ENCODE data around the gene GRIP1. TPM values are rescaled to one million over a fixed set of nuclear protein-coding genes. Genes with fewer than 3 reads are reported as not detected.

Gene GRIP1
- total RNA-seq, 2 experiments from 2014 or later: 0.53 to 0.95 TPM

DNA sequence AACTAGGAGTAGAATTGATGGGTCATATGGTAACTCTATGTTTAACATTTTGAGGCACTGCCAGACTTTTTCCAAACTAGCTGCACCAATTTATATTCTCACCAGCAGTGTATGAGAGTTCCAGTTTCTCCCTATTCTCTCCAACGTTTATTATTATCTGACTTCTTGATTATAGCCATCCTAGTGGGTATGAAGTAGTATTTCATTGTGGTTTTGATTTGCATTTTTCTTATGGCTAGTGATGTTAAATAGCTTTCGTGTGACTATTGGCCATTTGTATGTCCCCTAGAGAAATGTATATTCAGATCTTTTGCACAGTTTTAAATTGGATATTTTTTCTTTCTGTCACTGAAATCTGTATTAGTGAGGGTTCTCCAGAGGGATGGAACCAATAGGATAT lies 338.7 kb downstream of the GRIP1 start:
- ChIA-PET POLR2A (no interaction called here), CTCF (no interaction called here)
- Mint-ChIP-seq H3K9me3 (peaks cover 25% of the 10 kb centered on the region), H3K36me3 (peaks cover 53% of the 10 kb centered on the region), H3K27me3 (no peaks in the 10 kb centered on the region), H3K4me3 (no peak overlapping the region), H3K4me1 (ENCODE audit: low read depth) (peaks cover 17% of the 10 kb centered on the region), H3K27ac (no peak overlapping the region)
- intact Hi-C loops (cut with micrococcal nuclease): loop anchor here (10.0 kb wide), 1 partner anchor 55 kb away; no protein-coding TSS in a partner anchor
- no peak for DNase-seq

DNA sequence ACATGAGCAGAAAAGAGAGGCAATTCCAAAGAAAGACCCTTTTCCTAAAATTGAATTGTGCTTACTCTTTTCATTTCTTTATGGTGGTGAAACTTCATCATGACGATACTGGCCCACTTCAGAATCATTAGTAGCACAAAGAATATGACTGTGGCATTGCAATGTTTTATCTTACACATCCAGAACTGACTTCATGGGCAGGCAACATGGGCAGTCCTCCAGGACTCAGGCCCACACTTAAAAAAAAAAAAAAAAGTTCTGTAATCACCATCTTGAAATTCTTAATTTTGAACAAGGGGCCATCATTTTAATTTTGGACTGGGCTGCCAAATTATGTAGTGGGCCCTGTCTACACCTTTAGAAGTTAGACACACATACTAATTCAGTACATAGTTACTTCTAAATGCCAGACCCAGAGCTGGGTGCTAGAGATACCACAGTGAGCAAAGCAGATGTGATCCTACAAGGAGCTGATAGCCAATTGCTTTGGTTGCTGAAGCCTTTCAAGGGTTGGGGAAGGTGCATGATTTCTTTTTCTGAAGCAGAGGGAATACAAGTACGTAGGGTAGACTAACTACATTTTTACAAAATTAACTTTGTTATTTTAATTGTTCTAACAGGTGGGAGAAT lies 341.4 kb downstream of the GRIP1 start:
- Mint-ChIP-seq H3K36me3 (peaks cover 41% of the 10 kb centered on the region), H3K9me3 (peaks cover 25% of the 10 kb centered on the region), H3K4me1 (ENCODE audit: low read depth) (peaks cover 4% of the 10 kb centered on the region), H3K27me3 (no peaks in the 10 kb centered on the region), H3K4me3 (no peak overlapping the region), H3K27ac (no peak overlapping the region)
- no peak for DNase-seq
- ChIA-PET POLR2A (no interaction called here), CTCF (no interaction called here)
- intact Hi-C loops (cut with micrococcal nuclease): no loop called here

DNA sequence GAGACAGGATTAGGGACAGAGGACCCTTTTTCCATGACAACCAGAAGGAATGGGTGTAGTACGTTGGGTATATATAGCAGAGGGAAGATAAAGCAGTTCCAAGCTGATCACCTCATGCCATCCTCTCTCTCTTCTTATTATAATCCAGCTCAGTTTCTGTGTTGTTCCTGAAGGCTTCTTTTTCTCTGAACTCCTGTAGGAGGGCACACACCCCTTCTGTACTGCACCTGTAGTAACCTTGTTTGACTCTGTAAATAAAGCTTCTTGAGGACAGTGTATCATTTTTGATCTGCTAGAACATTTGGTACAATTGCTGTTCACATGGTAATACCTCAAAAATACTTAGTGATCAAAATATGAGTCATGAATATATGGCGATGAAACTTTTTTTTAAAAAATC lies 343.1 kb downstream of the GRIP1 start:
- ChIA-PET POLR2A (no interaction called here), CTCF (no interaction called here)
- no peaks in the 10 kb centered on the region for H3K27me3 Mint-ChIP-seq
- no peak overlapping the region for H3K27ac Mint-ChIP-seq
- peaks cover 42% of the 10 kb centered on the region for H3K36me3 Mint-ChIP-seq
- H3K9me3 Mint-ChIP-seq: peaks cover 12% of the 10 kb centered on the region
- no peak overlapping the region for H3K4me3 Mint-ChIP-seq
- intact Hi-C loops (cut with micrococcal nuclease): no loop called here
- no peak for DNase-seq
- peaks cover 20% of the 10 kb centered on the region for H3K4me1 Mint-ChIP-seq (ENCODE audit: low read depth)

DNA sequence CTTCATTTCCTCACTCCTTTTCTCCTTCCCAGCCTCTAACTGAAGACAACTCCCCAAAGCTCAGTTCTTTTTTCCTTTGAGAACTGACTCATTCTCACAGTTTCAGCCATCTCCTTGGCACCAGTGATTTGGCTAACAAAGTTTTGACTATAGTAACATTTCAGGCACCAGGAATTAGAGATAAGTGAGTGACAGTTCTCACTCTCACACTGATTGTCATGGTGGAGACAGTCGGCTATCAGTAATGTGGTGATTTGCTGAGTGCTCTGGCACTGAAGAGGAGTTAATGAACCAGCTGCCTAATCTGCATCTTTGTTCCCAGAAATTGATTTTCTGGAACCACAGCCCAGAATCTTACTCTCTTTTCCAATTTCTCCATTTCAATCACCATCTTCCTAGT lies 347.1 kb downstream of the GRIP1 start:
- Mint-ChIP-seq H3K27me3 (no peaks in the 10 kb centered on the region), H3K27ac (peak overlapping the region; percentile 3), H3K36me3 (peaks cover 39% of the 10 kb centered on the region), H3K4me3 (no peak overlapping the region), H3K4me1 (ENCODE audit: low read depth) (peaks cover 27% of the 10 kb centered on the region), H3K9me3 (no peaks in the 10 kb centered on the region)
- ChIA-PET CTCF (no interaction called here), POLR2A (interaction anchor here (1.1 kb wide), 1 partner anchor 27 kb away, joined by 3 read pairs; no protein-coding TSS in a partner anchor)
- intact Hi-C loops (cut with micrococcal nuclease): no loop called here
- no peak for DNase-seq

DNA sequence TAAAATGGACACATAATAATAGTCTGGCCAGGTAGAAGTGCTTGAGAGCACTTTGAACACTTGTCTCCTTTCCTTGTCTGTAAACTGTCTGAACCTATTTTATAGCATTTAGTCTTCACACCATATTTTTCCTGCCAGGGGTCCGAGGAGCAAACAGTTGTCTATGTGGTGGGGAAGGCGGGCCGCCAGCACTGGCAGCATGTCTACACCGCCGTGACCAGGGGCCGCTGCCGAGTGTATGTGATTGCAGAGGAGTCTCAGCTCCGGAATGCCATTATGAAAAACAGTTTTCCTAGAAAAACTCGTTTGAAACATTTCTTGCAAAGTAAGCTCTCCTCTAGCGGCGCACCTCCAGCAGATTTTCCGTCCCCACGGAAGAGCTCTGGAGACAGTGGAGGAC lies 347.9 kb downstream of the GRIP1 start:
- Mint-ChIP-seq H3K36me3 (peaks cover 42% of the 10 kb centered on the region), H3K4me3 (no peak overlapping the region), H3K27ac (no peak overlapping the region), H3K9me3 (no peaks in the 10 kb centered on the region), H3K27me3 (no peaks in the 10 kb centered on the region), H3K4me1 (ENCODE audit: low read depth) (peaks cover 27% of the 10 kb centered on the region)
- ChIA-PET POLR2A (interaction anchor here (1.1 kb wide), 1 partner anchor 26 kb away, joined by 3 read pairs; no protein-coding TSS in a partner anchor), CTCF (interaction anchor here (0.5 kb wide), 1 partner anchor 235 kb away, joined by 3 read pairs; no protein-coding TSS in a partner anchor)
- no peak for DNase-seq
- intact Hi-C loops (cut with micrococcal nuclease): no loop called here

DNA sequence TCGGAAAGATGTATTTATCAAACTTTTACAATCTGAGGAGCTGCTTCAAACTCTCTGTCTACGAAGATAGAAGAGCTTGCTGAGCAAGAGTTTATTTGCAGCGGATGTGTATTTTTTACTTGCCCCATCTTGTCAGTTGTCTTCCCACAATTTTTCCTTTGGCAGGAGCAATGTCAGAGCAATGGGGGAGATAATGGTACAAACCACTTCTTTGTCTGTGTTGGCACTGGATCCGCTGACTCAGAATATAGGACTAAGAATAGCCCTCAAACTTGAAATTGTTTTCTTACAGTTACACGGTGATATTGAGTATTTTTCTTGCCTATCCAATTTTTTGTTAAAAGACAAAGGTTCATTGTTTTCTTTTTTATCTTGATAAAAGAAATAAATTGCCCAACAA lies 348.9 kb downstream of the GRIP1 start:
- Mint-ChIP-seq H3K9me3 (no peaks in the 10 kb centered on the region), H3K27me3 (no peaks in the 10 kb centered on the region), H3K4me3 (no peak overlapping the region), H3K27ac (no peak overlapping the region), H3K36me3 (peaks cover 51% of the 10 kb centered on the region), H3K4me1 (ENCODE audit: low read depth) (peaks cover 27% of the 10 kb centered on the region)
- DNase-seq: no peak
- intact Hi-C loops (cut with micrococcal nuclease): no loop called here
- ChIA-PET CTCF (no interaction called here), POLR2A (no interaction called here)

DNA sequence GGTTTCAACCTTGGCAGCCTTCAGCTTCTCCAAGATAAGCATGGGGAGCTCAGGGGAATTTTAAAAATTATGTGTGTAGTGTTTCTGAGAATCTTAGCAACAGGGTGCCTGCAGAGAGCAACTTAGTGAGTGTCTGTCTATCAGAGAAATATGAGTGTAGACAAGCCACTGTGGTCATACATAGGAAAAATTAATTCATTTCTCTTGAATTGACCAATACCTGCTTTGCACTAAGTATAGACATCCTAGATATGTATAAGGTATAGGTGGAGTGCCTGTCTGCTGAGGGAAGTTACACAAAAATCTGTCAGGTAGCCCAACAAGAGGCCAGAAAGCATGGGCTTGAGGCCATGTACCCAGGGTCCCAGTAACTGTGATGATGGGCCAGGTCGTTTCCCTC lies 355.9 kb downstream of the GRIP1 start:
- ChIA-PET CTCF (no interaction called here), POLR2A (no interaction called here)
- no peak overlapping the region for H3K27ac Mint-ChIP-seq
- peaks cover 45% of the 10 kb centered on the region for H3K36me3 Mint-ChIP-seq
- H3K27me3 Mint-ChIP-seq: no peaks in the 10 kb centered on the region
- no peak for DNase-seq
- H3K4me3 Mint-ChIP-seq: no peak overlapping the region
- H3K4me1 Mint-ChIP-seq (ENCODE audit: low read depth): peaks cover 30% of the 10 kb centered on the region
- no peaks in the 10 kb centered on the region for H3K9me3 Mint-ChIP-seq
- intact Hi-C loops (cut with micrococcal nuclease): loop anchor here (2.0 kb wide), 1 partner anchor 18 kb away; no protein-coding TSS in a partner anchor

DNA sequence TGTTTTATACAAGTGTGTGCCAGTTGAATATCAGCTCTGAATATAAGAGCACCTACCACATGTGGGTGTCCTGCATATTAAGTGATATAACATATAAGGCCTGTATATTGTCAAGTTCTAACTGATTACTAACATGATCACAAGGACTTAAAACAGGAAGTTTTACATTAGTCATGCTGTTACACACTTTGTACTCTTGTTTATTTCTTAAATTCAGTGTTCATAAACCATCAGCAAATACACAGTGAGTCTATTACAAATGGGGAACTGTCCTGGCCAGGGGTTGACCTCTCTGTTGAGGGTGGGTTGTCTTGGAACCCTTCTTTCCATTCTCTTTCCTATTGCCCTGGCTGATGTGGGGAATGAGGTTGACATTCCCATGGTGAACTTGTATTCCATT lies 357.4 kb downstream of the GRIP1 start:
- no peaks in the 10 kb centered on the region for H3K27me3 Mint-ChIP-seq
- no peaks in the 10 kb centered on the region for H3K9me3 Mint-ChIP-seq
- peaks cover 41% of the 10 kb centered on the region for H3K36me3 Mint-ChIP-seq
- H3K4me3 Mint-ChIP-seq: no peak overlapping the region
- H3K4me1 Mint-ChIP-seq (ENCODE audit: low read depth): peaks cover 33% of the 10 kb centered on the region
- CTCF ChIA-PET: interaction anchor here (2.0 kb wide), 1 partner anchor 52 kb away, joined by 6 read pairs; no protein-coding TSS in a partner anchor
- DNase-seq: no peak
- no peak overlapping the region for H3K27ac Mint-ChIP-seq
- POLR2A ChIA-PET: no interaction called here
- intact Hi-C loops (cut with micrococcal nuclease): no loop called here

DNA sequence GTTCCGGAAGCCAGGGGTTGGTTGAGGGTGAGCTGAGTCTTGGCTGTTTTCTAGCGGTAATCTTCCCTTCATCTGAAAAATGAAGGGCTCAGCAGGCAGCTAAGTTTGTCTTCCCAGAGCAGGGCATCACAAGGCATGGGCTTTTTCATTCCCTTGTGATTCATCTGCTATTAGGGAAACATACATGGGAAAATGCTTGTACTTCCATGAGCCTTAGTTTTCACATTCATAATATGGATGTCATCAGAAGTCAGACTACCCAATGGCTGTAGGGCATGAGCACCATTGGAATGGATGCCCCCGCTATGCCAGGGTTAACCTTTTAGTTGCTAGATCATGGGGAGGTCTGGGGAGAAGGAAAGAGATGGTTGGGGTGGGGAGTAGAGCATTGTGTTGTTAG lies 357.9 kb downstream of the GRIP1 start:
- H3K4me1 Mint-ChIP-seq (ENCODE audit: low read depth): peaks cover 35% of the 10 kb centered on the region
- no peak overlapping the region for H3K4me3 Mint-ChIP-seq
- peaks cover 41% of the 10 kb centered on the region for H3K36me3 Mint-ChIP-seq
- H3K27ac Mint-ChIP-seq: no peak overlapping the region
- intact Hi-C loops (cut with micrococcal nuclease): no loop called here
- ChIA-PET POLR2A (no interaction called here), CTCF (interaction anchor here (0.7 to 2.0 kb wide), 2 partner anchors 42 to 51 kb away, joined by 3 to 6 read pairs; no protein-coding TSS in a partner anchor)
- H3K27me3 Mint-ChIP-seq: no peaks in the 10 kb centered on the region
- no peaks in the 10 kb centered on the region for H3K9me3 Mint-ChIP-seq
- no peak for DNase-seq

DNA sequence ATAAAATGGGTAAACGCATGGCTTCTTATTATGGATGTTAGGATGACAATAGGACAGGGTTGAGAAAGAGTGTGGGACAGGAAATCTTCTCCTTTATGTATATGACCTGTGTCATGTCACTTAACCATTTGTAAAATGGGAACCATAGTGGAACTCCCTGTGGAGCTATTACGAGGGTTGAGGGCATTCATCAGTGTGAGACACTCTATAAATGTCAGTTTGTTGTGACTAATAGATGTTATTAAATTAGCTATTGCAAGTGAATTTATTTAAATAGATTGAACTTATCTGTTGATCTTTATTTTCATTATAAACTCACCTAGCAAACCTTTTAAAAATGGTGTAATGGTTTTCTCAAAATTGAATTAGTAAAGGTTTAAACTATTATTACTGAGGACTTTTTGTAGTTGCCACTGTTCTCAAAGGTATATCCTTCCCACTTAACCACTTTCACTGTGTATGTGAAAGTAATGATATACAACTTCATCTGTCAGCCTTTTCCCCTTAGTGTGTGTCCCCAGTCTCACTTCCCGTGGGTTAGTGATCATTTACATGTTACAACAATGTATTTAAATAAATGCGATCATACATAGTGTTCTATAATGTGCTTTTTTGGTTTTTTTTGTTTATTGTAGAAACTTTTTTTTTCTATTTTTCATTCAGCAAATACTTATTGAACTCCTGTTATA lies 359.5 kb downstream of the GRIP1 start:
- no peaks in the 10 kb centered on the region for H3K27me3 Mint-ChIP-seq
- H3K9me3 Mint-ChIP-seq: no peaks in the 10 kb centered on the region
- no peak overlapping the region for H3K27ac Mint-ChIP-seq
- CTCF ChIA-PET: no interaction called here
- POLR2A ChIA-PET: no interaction called here
- peaks cover 30% of the 10 kb centered on the region for H3K36me3 Mint-ChIP-seq
- intact Hi-C loops (cut with micrococcal nuclease): no loop called here
- peaks cover 43% of the 10 kb centered on the region for H3K4me1 Mint-ChIP-seq (ENCODE audit: low read depth)
- DNase-seq: no peak
- no peak overlapping the region for H3K4me3 Mint-ChIP-seq

DNA sequence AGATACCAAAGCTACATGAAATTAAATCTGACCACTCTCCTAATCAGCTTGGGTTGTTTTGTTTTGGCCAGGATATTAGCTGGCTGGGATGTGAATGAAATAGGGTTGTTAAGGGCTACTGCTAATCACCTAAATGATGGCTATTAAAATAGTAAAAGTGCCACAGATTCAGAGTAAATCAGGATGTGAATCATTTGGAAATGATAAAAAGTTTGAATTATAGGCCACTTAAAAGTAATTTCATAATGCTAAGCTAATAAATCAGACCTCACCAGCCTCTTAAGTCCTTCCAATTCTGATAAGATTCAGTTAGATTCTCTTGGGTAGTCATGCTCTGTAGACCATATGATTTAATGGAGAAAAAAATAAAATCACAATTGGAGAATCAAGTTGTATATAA lies 364.6 kb downstream of the GRIP1 start:
- H3K27me3 Mint-ChIP-seq: no peaks in the 10 kb centered on the region
- H3K4me1 Mint-ChIP-seq (ENCODE audit: low read depth): peaks cover 70% of the 10 kb centered on the region
- intact Hi-C loops (cut with micrococcal nuclease): no loop called here
- peak overlapping the region; percentile 4 for H3K27ac Mint-ChIP-seq
- H3K36me3 Mint-ChIP-seq: peaks cover 39% of the 10 kb centered on the region
- no peaks in the 10 kb centered on the region for H3K9me3 Mint-ChIP-seq
- POLR2A ChIA-PET: interaction anchor here (0.8 kb wide), 1 partner anchor 12 kb away, joined by 3 read pairs; the partner anchor contains the start of gene HELB
- CTCF ChIA-PET: interaction anchor here (0.6 to 1.4 kb wide), 2 partner anchors 36 to 45 kb away, joined by 3 to 4 read pairs; no protein-coding TSS in a partner anchor
- DNase-seq: no peak
- H3K4me3 Mint-ChIP-seq: no peak overlapping the region

DNA sequence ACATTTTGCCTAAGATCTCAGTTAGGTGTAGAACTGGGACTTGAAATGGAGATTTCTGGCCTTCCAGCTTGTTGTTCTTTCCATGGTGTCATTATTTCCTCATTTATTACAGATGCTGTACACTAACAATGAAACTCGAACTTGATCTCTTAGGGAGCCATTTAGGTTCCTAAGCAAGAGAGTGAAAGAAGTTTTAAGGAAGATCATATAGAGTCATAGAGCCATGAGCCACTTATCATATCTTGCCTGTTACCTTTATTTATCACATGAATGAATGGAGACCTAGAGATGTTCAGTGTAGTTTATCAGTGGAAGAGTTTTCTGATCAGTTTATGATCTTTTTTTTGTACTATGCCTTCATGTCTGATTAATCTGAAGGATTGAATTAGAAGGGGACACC lies 366.7 kb downstream of the GRIP1 start:
- H3K4me1 Mint-ChIP-seq (ENCODE audit: low read depth): peaks cover 67% of the 10 kb centered on the region
- peak overlapping the region; percentile 3 for H3K27ac Mint-ChIP-seq
- POLR2A ChIA-PET: interaction anchor here (0.5 to 2.1 kb wide), 2 partner anchors 10 to 27 kb away, joined by 3 to 6 read pairs; partner anchors contain the start of gene HELB
- no peak for DNase-seq
- CTCF ChIA-PET: no interaction called here
- H3K36me3 Mint-ChIP-seq: peaks cover 42% of the 10 kb centered on the region
- H3K4me3 Mint-ChIP-seq: no peak overlapping the region
- intact Hi-C loops (cut with micrococcal nuclease): no loop called here
- no peaks in the 10 kb centered on the region for H3K27me3 Mint-ChIP-seq
- no peaks in the 10 kb centered on the region for H3K9me3 Mint-ChIP-seq

Data from activated CD4-positive, alpha-beta memory T cell treated with anti-CD3 and anti-CD28 coated beads for 36 hours (primary cell).